H1 (cell line): ENCODE data around the gene PPIL6. TPM values are rescaled to one million over a fixed set of nuclear protein-coding genes. Genes with fewer than 3 reads are reported as not detected.

Experiments used
- RNF2 ChIP-seq: fragments of 200-900, 300-1000 bp; sonication (generic); IDR thresholded peaks from 2 replicates; pipeline ENCODE4 v1.7.1; 2016; ENCODE audit warnings: borderline replicate concordance, low read depth, mild to moderate bottlenecking, antibody characterized with exemption, low read length; ENCODE audit not compliant: poor library complexity, severe bottlenecking; ENCODE audit errors: missing control alignments
- SUZ12 ChIP-seq: fragments of 200-600 bp; sonication (generic); IDR thresholded peaks from 2 replicates; pipeline ENCODE4 v1.6.1; 2012; ENCODE audit warnings: mild to moderate bottlenecking, inconsistent platforms, low read length, moderate library complexity, mixed read lengths
- polyA plus RNA-seq, 7 experiments: library from polyadenylated mRNA; depleted of rRNA in 3 of 7; stranded (reverse) in 5 of 7; unstranded in 2 of 7; fragments of >200 nt in 5 of 7; fragments of 200-250 nt in 2 of 7; gene quantifications; 1 replicate in 5 of 7; 2 replicates in 1 of 7; 4 replicates in 1 of 7; pipeline versions ENCODE4 v1.2.1 to v1.2.3, GENCODE V29; 2011 to 2013; ENCODE audit warnings: missing spikeins in 2 of 7, mixed read lengths in 2 of 7
- total RNA-seq: library from RNA; stranded (reverse); fragmentation: NEBNext Ultra II Directional; extraction: Animal tissue kit (Norgen Biotek cat#: 25700); gene quantifications from 2 replicates; pipeline ENCODE4 v1.2.1, GENCODE V29; 2021

The PPIL6 gene
- total and polyA plus RNA-seq, 2 of the 8 experiments (the other 6 are each of a cell fraction or from before 2014, with no cell fraction given) = 0.42 to 1.3 TPM

DNA sequence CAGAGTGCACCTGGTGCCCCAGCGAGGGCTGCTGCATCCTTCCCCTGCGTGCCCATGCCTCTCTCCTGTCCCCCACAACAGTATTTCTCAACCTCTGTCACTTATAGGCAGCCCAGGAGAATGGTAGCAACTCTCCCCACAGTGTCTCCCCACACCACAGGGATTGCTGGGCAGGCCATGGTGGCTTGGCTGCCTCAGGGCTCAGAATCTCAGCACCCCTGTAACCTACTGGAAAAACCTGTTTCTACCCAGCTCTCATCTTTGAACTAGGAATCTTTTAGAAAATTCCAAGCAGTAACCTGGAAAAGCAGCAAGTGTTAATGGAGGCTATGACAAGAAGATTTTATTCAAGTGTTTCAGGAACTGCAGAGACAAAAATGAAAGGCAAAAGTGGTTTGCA, 96.2 kb downstream of the PPIL6 start (continued):
- TF ChIP-seq RNF2 (no peak), SUZ12 (no peak)
